ENCODE measurements around the gene PLB1.
"Not testable (repeated sequence)": the region's sequence is repeated elsewhere in the genome, so short reads cannot be mapped to it uniquely, and the experiment has no call there.

PLB1 gene

DNA sequence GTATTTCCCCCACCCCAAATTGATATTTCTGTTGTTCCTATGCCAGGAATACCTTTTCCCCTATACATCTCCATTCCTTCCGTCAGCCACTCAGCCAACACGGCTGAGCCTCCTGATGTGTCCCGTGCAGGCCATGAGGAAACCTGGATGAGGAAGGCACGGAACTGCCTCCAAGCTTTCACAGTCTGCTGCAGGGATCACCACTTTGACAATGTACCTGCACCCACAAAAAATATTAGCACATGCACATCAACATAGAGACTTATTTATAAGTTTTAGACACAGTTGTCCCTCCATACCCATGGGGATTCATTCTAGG, 154.4 kb downstream of the PLB1 start:
- FAIRE-seq = no peak

DNA sequence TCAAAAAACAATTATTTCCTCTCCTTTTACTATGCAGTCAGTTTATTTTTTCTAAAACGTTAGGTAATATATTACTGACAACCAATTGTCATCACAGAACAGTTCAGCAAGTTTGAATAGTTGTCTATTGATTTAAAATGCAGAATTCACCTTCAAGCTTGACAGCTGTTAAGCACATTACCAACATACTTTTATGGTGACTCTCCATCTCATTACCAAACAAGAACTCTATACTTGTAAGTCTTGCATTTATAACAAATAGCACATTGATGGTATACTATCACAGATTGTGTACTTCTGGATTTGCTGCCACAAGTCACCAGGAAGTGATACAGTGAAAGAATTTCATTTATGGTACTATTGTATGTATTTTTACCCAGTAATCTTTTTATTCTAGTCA, 156.4 kb downstream of the PLB1 start:
- no peak for FAIRE-seq

DNA sequence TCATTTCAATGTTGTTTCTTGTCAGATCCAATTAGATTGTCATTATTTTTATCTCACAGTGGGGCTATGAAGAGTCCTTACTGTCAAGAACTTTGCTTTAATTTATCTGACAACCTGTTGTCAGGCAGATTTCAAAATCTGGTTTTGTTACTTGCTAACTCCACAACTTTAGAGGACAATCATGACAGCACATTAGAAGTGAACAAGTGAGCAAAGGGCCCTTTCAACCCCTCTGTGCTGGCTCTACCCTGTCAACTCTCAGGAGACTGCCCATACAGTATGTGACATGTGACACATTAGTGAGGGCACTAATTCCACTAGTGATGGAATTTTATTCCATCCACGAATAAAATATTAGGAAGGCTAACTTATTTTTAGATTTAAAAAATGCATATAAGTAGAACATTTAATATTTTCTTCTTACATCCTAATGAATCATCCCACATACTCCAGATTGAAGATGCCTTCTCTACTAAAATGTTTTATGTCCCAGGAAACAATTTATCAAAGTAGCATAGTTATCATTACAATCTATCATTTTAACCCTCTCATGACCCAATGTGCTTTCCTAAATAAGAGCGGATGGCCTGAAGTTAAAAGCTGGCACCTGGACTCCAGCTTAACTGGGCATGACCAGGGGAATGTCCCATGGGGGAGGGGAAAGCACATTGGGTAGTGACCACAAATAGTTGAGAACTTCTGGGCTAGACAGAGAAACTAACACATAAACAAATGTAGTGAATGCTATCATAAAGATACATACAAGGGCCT, 158.2 kb downstream of the PLB1 start:
- no peak for FAIRE-seq

DNA sequence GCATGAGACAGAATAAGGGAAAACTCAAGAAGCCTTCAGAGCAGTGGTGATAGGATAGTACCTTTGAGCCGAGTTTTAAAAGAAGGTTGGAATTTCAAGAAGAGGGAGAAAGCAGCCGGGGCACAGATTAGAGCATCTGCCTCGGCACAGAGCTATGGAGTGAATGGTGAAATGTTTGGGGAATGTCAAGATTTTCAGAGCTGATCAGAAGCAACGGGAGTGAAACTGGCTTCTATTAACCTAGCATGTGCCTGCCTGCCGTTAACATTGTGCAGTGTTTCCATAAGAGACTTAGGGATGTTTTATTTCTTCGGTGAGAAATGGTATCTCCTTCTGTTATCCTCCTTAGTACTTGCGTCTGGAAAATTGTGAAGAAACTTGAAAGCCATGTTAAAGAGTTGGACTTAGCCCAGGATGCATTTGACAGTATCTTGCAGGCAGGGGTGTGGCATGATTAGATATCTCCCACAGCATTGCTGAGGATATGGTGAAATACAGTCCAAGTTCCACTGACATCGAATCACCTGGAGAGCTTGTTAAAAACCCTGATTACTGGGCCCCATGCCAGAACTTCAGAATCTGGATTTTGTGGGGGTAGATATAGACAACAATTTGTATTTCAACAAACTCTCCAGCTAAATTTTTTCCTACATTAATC, 158.9 kb downstream of the PLB1 start:
- FAIRE-seq = no peak

DNA sequence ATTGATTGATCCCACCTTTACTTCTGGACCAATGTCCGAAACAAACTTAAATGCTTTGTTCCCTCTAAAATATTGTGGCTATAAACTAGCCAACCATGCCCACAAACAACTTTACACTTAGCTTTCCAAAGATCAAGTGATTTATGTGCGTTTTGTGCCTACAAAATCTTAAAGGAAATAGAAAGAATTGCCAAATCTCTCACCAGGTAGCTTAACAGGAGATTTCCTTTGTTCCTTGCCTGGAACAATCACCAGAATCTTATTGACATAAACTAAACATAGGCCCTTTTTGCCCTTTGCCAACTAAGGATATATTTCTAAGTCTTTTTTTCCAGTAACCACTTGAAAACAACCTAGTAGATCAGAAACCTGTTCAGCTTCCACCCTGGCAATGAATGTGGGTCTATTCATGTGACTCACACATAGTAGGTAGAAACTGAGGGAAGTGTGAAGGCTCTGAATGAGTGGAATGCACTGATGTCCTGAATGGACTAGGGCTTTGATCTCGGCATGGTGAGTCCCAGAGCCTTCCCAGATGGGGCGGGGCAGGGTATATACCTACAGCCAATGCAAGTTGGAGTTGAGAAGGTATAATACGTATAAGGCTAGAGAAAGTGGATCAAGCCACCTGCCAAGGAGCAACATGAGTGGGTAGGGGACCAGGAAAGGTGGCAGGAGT, 161.2 kb downstream of the PLB1 start:
- no peak for FAIRE-seq

DNA sequence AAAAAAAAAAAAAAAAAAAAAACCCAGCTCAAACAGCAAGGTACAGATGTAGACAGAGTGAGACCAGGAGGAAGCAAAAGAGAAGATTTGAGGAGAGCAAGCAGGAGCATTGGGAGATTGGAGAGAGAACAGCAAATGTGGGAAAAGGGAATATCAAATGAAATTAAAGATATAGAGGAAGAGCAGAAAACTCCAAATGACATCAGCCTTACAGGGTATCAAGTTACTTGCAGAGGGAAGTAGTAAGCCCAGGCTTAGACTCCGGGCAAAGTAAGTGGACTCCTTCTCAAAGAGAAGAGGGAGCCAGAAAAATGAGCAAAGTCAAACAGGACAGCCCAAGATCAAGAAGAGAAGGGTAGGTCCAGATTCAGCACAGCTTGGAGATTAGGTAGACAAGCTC, 162.5 kb downstream of the PLB1 start:
- no peak for FAIRE-seq

DNA sequence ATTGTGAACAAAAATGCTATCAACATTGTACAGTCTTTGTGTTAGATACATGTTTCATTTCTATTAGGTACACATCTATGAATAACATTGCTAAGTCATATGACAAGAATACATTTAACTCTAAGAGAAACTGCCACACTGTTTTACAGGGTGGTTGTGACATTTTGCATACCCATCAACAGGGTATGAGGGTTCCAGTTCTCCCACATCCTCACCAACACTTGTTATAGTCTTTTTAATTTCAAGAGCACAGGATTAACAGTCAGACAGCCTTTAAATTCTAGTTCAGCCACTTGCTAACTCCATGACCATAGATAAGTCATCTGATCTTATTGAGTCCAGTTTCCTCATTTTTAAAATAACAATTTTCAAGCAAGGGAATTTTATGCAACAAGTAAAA, 163.3 kb downstream of the PLB1 start:
- FAIRE-seq = no peak

DNA sequence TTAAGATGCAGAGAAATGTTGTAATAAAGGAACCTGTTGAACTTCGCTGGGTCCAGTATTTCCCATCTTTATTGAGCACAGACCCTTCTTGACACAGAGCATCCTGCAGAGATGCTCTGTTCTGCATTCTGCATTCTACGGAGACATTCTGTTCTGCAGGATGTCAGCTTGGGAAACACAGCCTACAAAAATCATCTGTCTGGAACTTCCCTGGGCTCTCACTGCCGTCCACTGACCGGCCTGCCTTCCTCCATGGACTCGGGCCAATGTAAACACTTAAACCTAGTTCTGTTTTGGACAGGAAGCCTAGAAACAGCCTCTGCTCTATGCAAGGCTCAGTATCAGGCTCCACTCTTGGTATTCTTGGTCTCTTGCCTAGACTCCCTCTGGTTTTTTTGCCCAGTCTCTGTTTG, 165.7 kb downstream of the PLB1 start:
- FAIRE-seq = no peak

DNA sequence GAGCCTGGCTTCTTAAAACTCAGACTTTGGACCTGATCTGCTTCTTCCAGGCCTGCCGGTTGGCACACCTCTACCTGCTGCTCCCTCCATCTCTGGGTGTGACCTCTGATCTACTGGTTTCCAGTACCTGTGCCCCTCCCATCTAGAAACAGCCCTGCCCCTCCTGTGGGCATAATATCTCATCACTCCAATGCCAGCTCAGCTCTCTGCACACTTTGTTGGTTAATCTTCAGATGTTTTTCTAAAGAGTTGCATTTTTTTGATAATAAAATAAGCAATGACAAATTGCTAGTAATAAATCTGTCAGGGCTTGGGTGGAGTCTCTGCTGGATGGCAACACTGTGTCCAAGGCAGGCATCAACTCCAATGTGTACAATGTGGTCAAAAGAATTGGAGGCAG, 166.2 kb downstream of the PLB1 start:
- no peak for FAIRE-seq

DNA sequence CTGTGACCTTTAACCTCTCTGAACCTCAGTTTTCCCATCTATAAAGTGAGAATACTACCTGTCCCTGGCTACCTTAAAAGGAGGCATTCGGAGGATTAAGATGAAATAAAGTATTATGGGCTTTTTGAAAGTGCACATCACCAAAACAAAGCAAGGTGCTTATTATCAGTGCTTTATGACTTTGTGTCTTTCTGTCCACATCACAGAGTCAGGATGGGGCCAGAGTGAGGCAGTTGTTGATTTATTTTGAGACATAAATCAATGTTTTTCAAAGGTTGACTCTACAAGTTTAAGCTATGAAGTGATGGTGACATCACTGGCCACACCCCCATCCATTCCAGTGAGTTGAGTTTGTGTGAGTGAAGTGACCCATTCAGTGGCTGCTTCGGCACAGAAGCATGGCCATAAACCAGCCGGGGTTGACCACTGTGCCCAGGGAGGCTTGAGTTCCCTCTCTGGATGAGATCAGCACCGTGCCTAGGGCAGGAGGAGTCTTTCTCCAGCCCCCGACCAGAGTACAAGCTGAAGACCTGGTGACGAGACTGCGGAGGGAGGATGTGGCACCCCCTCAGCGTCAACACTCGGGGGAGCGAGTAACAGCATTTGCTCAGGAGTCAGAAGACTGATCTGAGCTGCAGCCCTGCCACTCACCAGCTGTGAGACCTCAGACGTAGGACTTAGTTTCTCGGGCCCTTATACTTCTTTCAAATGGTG, 166.8 kb downstream of the PLB1 start:
- no peak for FAIRE-seq

DNA sequence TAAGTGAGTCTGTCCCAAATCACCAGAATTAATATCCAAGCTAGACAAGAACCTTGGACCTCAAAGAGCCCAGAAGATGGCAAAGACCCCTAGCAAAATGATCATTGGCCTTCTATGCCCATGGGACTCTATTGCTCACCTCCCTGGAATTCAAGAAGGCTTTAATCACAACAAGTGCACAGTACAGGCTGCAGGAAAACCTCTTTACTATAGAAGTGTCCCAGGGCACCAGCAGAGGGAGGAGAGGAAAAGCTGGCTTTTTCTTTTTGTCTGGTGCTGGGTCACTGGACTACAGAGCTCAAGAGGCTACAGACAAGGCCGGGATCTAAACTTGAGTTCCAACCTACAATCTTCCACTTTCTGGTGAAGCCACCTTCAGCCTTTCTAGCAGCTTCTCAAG, 167.5 kb downstream of the PLB1 start:
- no peak for FAIRE-seq

DNA sequence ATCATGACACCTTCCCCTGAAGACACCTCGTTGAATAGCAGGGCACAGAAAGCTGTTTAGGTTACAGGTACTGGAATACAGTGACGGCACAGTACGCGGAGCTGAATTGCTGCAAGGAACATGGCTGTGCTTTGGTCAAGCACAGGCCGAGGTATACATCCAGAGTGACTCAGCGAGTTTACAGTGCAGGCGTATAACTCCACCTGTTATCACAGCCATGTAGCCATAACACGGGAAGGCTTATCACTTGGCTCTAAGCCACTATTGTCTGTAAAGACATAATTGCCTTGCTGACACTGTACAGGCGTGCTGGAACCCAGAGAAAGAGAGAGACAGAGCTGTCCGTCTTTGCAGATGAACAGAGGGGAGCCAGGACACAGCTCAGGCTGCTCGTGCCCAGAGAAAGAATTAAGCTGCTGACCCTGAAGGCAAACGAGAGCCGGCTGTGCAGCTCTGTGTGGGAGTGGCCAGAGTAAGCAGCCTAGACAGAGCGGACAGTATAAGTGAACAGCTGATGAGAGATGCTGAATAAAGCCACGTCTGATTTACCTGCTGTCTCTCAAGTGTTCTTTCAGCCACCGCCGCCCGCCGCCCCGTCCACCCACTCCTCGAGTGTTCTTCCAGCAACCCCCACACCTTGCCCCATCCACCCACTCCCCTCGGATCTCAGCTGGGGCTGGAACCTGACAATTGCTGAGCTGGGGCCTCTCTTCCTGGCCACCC, 168.4 kb downstream of the PLB1 start:
- no peak for FAIRE-seq

DNA sequence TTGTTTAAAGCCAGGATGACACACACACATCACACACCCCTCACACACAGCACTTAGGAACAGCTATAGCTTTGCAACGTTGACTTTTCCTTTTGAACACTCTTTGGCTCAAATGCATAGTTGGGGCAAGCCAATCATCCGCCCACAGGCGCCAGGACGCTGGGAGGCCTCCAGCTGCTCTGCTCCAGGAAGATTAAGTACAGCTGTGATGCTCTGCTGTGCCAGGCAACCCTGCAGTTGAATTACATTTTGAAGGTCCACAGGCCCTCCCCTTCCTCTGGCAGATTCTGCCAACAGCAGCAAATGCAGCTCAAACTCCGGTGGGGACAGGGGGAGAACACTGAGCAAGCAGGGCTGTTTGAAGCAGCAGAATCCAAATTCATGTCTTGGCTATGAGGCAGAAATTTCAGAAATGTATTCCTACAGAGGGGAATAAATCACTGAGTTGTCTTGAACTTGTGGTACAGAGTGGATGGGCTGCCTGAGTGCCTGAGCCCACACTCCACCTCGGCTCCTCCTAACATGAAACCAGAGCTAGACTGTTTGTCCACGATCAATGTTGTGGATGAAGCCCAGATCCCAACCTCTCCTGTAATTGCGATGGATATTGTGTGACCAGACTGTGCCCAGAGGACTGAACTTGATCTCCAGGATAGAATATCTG, 169.3 kb downstream of the PLB1 start:
- FAIRE-seq = no peak

DNA sequence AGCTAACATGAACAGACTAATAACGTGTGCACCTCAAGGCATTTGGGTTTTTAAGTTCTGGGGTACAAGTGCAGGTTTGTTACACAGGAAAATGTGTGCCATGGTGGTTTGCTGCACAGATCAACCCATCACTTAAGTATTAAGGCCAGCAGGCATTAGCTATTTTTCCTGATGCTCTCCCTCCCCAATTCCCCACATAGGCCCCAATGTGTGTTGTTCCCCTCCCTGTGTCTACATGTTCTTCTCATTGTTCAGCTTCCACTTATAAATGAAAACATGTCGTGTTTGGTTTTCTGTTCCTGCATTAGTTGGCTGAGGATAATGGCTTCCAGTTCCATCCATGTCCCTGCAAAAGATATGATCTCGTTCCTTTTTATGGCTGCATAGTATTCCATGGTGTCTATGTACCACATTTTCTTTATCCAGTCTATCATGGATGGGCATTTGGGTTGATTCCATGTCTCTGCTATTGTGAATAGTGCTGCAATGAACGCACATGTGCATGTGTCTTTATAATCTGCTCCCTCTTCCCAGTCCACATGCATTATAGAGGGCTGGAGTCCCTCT, 170.0 kb downstream of the PLB1 start:
- FAIRE-seq = not testable (repeated sequence)

DNA sequence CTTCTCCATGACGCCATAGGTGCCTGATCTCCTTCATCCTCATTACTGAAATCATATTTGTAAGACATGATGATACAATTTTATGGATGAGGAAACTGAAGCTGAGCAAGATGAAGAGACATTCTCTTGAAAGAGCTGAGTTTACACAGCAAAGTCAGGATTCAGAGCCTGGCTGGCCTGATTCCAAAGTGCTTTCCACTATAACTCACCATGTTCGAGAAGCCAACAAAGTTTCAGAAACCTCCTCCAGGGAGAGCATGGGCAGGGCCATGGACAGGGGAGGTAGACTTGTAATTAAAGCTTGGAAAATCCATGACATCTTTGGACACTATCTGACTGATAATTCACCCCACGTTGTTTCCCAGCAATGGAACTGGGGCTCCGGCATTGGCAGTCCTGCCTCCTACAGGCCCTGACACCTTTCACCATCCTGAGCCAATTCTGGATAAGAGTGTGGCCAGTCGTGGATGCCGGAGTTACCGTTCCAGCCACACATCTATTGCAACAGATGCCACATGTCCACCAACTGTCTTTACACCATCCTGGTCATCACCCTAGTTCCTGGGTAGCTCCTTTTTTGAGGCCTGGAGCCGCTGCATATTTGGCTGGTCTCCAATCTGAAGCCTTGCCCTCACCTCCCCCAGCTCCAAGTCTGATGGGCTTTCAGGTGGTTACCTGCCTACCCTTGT, 170.8 kb downstream of the PLB1 start:
- no peak for FAIRE-seq

DNA sequence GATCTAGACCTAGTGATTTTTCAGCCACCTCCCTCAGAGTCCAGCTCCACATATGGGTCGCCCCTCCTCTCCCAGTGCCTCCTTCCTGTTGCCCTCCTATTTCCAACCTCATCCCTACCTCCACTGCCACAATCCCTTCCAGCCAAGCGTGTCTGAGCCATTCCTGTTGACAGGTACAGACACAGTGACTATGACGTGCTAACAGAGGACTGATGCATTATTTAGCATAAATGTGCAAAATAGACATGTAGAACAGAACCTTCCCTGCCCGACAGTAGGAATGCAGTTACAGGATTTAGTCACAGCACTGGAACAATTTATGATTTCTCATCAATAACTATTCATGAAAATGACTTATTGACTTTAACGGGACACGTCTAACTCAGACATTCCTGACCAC, 171.4 kb downstream of the PLB1 start:
- no peak for FAIRE-seq

DNA sequence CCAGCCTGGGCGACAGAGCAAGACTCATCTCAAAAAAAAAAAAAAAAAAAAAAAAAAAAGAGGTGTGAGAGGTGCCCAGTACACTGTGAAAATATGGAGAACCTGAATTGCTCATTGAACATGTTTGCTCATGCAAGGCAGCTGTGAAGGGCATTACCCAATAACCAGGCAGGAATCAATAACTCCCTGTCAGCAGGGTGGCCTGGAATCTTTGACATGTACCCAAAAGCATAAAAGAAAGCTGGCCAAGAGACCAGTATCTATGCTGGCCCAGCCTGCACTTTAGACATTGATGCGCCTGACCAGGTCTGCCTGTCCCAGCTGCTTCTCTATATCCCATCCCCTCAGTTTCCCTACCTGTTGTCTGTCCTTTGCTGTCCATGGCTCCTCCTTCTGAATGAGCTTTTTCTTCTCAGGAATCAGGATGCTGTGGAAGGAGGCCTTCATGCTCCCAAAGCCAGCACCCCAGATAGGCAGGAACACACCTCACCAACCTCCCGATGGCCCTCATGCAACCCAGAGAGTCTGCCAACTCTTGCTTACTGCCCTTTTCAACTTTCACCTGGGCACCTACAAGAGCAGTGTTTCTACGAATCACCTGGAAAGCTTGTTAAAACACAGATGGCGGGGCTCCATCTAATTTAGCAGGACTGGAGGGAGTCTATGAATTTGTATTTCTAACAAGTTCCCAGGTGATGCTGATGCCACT, 172.4 kb downstream of the PLB1 start:
- FAIRE-seq = no peak

DNA sequence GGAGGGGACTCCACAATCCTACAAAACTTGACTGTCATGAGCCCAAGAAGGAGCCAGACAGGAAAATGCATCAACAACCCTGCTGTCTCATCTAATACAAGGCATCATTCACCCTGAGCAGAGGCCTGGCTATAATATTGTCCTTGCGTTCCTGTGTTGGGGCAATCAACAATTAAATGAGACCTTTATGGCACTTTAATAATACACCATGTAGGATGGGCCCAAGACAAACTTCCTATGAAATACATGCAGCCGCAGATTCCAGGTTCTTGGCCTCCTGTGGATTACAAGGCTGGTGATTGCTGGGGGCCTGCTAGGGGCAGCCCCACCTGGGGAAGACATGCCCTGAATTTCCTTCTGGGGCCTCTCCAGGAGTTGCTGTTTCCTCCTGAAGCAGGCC, 173.0 kb downstream of the PLB1 start:
- FAIRE-seq = no peak

DNA sequence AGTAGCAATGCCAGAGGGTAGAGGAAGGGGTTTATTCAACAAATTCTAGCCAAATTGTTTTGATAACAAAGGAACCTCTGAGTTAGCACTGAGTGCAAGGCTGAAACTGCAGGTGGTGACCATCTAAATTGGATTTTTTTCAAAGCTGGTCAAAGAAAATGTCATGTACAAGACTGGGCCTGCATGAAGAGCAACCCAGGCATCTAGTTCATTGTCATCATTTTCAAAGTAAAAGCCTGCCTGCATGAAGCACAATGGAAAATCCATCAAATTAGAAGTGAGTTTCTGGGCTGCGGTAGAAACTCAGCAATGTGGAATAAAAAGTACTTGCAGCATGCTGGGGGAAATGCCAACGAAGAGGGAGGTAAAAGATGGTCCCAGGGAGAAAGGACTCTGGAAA, 175.0 kb downstream of the PLB1 start:
- no peak for FAIRE-seq

DNA sequence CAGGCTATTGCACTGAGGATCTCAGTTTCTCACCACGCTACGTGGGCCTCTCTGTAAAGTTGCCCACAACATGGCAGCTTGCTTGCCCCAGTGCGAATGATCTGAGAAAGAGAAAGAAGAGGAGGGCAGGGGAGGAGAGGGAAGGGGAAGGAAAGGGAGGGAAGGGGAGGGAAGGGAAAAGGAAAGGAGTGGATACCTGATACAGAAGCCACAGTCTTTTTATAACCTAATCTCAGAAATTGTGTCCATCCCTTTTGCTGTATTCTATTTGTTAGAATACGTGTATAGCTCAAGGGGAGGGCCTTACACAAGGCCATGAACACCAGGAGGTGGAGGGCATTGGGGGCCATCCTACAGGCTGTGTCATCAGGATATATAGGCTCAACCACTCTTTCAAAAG, 177.5 kb downstream of the PLB1 start:
- FAIRE-seq = no peak
